Activated gamma-delta T cell treated with anti-CD3 and anti-CD28 coated beads, Interleukin-2, amount 50 U/mL, for 16 hours (primary cell): ENCODE measurements around the gene TRA2A.

Experiments
- DNase-seq: peaks from one replicate; pipeline ENCODE4 v3.0.0-alpha.2; 2020; ENCODE audit warnings: low read depth

The TRA2A gene

GRCh38 chr7:23470330-23471105 lies 61.3 kb downstream of the TRA2A start, which contains the start of gene IGF2BP3:
Gene IGF2BP3 (minus strand): TSS chr7:23470491. CDS start chr7:23470110, 381 bp downstream.
- DNase-seq = no peak

DNA sequence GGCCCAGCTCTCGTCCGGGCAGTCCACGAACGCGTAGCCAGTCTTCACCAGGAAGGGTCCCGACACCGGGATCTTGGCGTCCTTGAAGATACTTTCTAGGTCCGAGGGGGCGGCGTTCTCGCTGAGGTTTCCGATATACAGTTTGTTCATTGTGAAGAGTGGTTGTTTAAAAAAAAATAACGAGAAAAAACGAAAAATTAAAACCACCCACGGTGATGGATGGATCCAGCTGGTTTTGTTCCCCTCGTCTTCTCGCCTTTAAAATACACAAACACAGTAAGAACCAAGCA lies 61.9 kb downstream of the TRA2A start:
- DNase-seq = no peak

DNA sequence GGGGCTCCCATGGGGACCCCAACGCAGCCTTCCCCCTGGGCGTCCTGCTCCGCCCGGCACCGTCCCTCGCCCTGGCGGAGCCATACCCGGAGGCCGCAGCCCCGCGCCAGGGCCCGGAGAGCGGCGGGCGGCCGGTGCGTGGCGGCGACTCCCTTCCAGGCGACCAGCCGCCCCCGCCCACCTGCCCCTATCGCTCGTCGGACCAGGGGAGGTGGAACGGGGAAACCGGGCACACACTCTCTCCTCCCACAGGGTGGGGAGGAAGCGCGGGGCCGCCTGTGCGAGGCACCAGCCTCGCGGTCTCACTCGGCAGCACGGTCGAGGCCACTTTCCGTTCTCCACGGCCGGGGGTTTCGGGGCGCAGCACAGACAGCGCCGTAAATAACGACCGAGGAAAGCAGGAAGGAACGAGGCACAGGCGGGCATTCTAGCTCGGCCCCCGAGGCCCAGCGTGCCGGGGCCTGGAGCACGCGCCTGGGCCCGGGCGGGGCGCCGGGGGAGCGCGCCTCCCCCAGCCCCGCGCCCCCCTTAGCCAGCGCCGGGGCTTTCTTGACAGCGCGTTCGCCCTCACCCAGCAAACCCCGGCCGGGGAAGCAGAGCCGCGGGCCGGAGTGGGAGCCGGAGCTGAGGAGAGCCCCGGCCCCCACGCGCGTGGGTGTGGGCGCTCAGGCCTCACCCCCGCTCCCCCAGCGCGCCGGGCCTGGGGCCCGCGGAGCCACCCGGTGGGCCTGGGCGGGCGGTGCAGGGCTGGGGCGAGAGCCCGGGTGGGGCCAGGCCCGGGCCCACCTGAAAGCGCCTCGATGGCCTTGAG lies 62.4 kb downstream of the TRA2A start:
- DNase-seq = no peak

GRCh38 chr7:23468526-23469149 lies 63.1 kb downstream of the TRA2A start:
- DNase-seq = no peak

DNA sequence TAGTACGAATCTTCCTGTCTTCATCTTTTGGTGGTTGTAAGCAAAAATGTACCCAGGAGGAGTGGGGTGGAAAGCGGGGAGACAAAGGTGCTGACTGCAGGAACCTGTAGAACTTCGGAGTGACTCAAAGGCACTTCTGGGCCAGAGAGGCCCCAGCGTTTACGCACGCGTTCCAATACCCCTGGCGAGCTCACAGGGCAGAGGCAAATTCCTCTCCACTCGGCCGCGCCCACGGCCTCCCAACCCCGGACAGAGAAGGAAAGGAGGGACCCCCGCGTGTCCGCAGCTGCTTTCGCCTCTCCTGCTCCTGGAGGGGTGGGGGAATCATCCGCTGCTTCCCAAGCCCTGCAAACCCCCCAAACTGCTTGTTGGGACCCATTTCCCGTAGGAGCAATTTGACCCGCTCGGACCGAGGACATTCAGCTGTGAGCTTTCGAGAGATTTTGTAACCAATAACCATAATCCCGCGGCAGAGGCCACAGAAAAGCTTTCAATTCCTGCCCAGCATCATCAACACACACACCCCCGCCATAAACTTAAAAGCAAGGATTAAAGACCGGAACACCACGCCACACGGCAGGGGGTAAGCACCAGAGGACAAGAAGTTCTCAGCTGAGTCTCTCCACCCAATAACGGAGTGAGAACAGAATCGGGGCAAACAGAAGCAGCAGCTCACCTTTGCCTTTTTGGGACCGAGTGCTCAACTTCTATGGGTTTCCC lies 63.8 kb downstream of the TRA2A start:
- no peak for DNase-seq

GRCh38 chr7:23467291-23467805 lies 64.4 kb downstream of the TRA2A start:
- no peak for DNase-seq

- DNase-seq = no peak
These were observed 68.9 kb downstream of the TRA2A start for GRCh38 chr7:23462846-23463245.

DNA sequence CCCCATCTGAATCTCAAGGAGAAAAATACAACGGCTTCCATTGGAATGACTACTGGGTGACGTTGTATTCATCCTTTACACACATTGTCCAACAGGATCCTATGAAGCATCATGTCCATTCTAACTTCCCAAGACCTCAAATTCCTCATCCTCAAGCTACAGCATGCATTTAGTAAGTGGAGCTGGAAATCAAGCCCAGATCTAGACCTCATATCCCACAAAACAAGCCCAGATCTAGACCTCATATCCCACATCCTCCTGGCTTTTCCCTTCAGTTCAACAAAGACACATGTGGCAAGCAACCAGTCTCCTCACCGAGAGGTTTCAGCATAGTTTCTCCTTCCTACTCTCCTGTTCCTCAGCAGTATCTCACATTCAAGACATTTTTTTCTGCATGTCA lies 73.7 kb downstream of the TRA2A start:
- DNase-seq = no peak

DNA sequence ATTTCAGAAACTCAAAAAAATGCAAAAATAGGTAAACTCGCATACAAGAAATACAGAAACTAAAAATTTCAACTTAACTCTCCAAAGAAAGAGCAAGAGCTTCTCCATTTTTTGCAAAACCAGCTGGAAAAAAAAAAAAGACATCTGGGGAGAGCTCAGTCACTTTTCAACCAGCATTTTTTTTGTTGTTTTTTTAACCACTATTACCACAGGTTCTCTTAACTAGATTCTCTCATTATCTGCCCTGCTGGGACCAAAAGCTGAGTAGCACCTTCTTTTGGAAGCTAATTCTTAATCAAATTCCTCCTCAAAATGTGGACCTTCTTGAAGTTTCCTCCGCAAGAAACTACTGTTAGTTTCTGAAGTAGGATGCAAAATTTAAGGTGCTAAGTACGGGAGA lies 75.7 kb downstream of the TRA2A start:
- DNase-seq = no peak

DNA sequence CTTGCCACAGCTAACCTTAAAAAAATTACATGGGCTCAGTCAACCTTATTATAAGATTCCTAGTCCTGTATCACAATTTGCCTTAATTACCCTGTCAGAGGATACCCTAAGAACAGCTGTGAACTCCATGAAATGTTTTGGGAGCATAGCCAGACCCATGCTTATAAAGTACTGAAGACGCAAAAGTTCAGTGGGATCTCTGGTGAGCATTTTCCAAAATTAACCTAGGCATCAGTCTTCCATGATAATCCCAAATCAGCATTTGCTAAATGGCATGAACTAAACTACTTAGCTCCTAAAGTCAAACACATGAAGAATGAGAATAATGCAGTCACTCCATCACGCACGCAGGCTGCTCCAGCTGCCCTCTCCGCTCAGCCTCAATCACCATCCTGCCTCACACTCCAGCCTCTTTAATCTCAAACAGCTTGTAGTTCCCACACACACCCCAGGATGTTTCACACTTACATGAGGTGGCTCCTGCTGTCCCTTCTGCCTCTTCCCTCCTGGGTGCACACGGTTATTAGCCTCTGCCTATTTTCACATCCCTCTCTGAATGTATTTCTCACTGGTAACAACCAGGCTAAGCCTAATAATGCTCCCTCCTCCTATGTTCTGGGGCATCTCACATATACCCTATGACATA lies 76.8 kb downstream of the TRA2A start:
- DNase-seq = no peak
